HEK293 (cell line): ENCODE data around the gene EHMT1.

Experiments used
- CTCF ChIP-seq: fragments of 450-650 bp; formaldehyde crosslinking; IDR thresholded peaks from 2 replicates; pipeline ENCODE4 v1.5.1; 2016; ENCODE audit warnings: missing biosample characterization, missing genetic modification characterization
- KLF16 ChIP-seq: fragments of 450-650 bp; formaldehyde crosslinking; IDR thresholded peaks from 2 replicates; pipeline ENCODE4 v1.5.1; 2017; ENCODE audit warnings: missing biosample characterization, missing genetic modification characterization
- PRDM4 ChIP-seq: fragments of 450-650 bp; formaldehyde crosslinking; IDR thresholded peaks from 2 replicates; pipeline ENCODE4 v1.5.1; 2017; ENCODE audit warnings: missing biosample characterization, missing genetic modification characterization
- YY2 ChIP-seq: fragments of 450-650 bp; formaldehyde crosslinking; IDR thresholded peaks from 2 replicates; pipeline ENCODE4 v1.5.1; 2016; ENCODE audit warnings: missing biosample characterization, missing genetic modification characterization
- ZNF114 ChIP-seq: fragments of 450-650 bp; formaldehyde crosslinking; IDR thresholded peaks from 2 replicates; pipeline ENCODE4 v1.5.0; 2017; ENCODE audit warnings: missing biosample characterization, missing genetic modification characterization
- ZNF174 ChIP-seq: fragments of 450-650 bp; formaldehyde crosslinking; IDR thresholded peaks from 2 replicates; pipeline ENCODE4 v1.5.0; 2017; ENCODE audit warnings: missing biosample characterization, mild to moderate bottlenecking, missing genetic modification characterization
- ZNF274 ChIP-seq, 2 experiments: fragments of 200-500 bp in 1 of 2; fragments of 450-650 bp in 1 of 2; sonication (Bioruptor generic) in 1 of 2; formaldehyde crosslinking in 1 of 2; IDR thresholded peaks; 2 replicates each; pipeline versions ENCODE4 v1.5.1 to v1.6.1; 2014 to 2016; ENCODE audit warnings: borderline replicate concordance in 1 of 2, inconsistent platforms in 1 of 2, low read length in 1 of 2, missing biosample characterization in 1 of 2, missing genetic modification characterization in 1 of 2
- ZNF335 ChIP-seq: fragments of 450-650 bp; formaldehyde crosslinking; conservative IDR thresholded peaks from 2 replicates; pipeline ENCODE4 v1.5.1; 2016; ENCODE audit warnings: missing biosample characterization, missing genetic modification characterization
- ZNF510 ChIP-seq: fragments of 450-650 bp; formaldehyde crosslinking; IDR thresholded peaks from 2 replicates; pipeline ENCODE4 v1.5.1; 2018; ENCODE audit warnings: mild to moderate bottlenecking, missing genetic modification characterization, missing biosample characterization; ENCODE audit not compliant: insufficient replicate concordance
- ZNF626 ChIP-seq: fragments of 450-650 bp; sonication (Bioruptor Pico); formaldehyde crosslinking; IDR thresholded peaks from 2 replicates; pipeline ENCODE4 v1.5.1; 2018; ENCODE audit warnings: missing biosample characterization, missing genetic modification characterization, inconsistent platforms
- ZNF707 ChIP-seq: fragments of 450-650 bp; formaldehyde crosslinking; IDR thresholded peaks from 2 replicates; pipeline ENCODE4 v1.5.1; 2016; ENCODE audit warnings: missing biosample characterization, missing genetic modification characterization
- ZSCAN16 ChIP-seq: fragments of 450-650 bp; formaldehyde crosslinking; IDR thresholded peaks from 2 replicates; pipeline ENCODE4 v1.5.1; 2016; ENCODE audit warnings: missing biosample characterization, missing genetic modification characterization
- ZSCAN18 ChIP-seq: fragments of 450-650 bp; formaldehyde crosslinking; IDR thresholded peaks from 2 replicates; pipeline ENCODE4 v1.5.1; 2016; ENCODE audit warnings: missing biosample characterization, missing genetic modification characterization
- ZSCAN5A ChIP-seq: fragments of 450-650 bp; formaldehyde crosslinking; IDR thresholded peaks from 2 replicates; pipeline ENCODE4 v1.5.1; 2016; ENCODE audit warnings: missing biosample characterization, missing genetic modification characterization

- no peak for TF ChIP-seq ZSCAN5A (tag by site-specific recombination)
- TF ChIP-seq ZNF174: no peak
- TF ChIP-seq ZNF274 (IDR thresholded peaks at IDR 0.05; ENCODE audit: low read length): no peak
- no peak for TF ChIP-seq ZNF274 (tag by site-specific recombination; IDR thresholded peaks at IDR 0.05; ENCODE audit: borderline replicate concordance)
- no peak for TF ChIP-seq ZSCAN16 (tag by site-specific recombination)
- TF ChIP-seq CTCF (tag by site-specific recombination): no peak
- no peak for TF ChIP-seq ZNF335 (tag by site-specific recombination)
- TF ChIP-seq ZNF114 (tag by site-specific recombination): no peak
- TF ChIP-seq PRDM4 (tag by site-specific recombination): no peak
- TF ChIP-seq ZNF707 (tag by site-specific recombination): no peak
- TF ChIP-seq ZNF510 (tag by site-specific recombination): no peak
- TF ChIP-seq YY2 (tag by site-specific recombination): no peak
- no peak for TF ChIP-seq KLF16 (tag by site-specific recombination)
- no peak for TF ChIP-seq ZSCAN18 (tag by site-specific recombination)
- TF ChIP-seq ZNF626 (tag by site-specific recombination): no peak
Measured at GRCh38 chr9:137665697-137666512, 47.1 kb downstream of the EHMT1 start.
